HG02840 (cell line): ENCODE measurements around the gene IMPA2.

Experiments used
- ATAC-seq: cut with Tn5 transposase; IDR thresholded peaks from one replicate; pipeline ENCODE4 v1.9.1; 2021; ENCODE audit warnings: mild to moderate bottlenecking, moderate library complexity, moderate number of reproducible peaks; ENCODE audit not compliant: unreplicated experiment, low FRiP score

The IMPA2 gene

GRCh38 chr18:12005538-12006487 lies 24.5 kb downstream of the IMPA2 start:
- no peak for ATAC-seq

- ATAC-seq = no peak
Measured at GRCh38 chr18:12006488-12006840, 25.2 kb downstream of the IMPA2 start.

GRCh38 chr18:12007063-12007462 lies 25.8 kb downstream of the IMPA2 start:
- ATAC-seq = no peak

GRCh38 chr18:12008181-12008767 lies 27.0 kb downstream of the IMPA2 start:
- no peak for ATAC-seq

- ATAC-seq = no peak
Measured at GRCh38 chr18:12008842-12009580, 27.7 kb downstream of the IMPA2 start.

GRCh38 chr18:12009581-12010140 lies 28.4 kb downstream of the IMPA2 start:
- no peak for ATAC-seq

- no peak for ATAC-seq
Measured at GRCh38 chr18:12010187-12010802, 29.0 kb downstream of the IMPA2 start.

- ATAC-seq = no peak
Measured at GRCh38 chr18:12011199-12011956, 30.1 kb downstream of the IMPA2 start.

GRCh38 chr18:12011957-12012549 lies 30.7 kb downstream of the IMPA2 start:
- no peak for ATAC-seq

GRCh38 chr18:12012697-12013096 lies 31.4 kb downstream of the IMPA2 start:
- no peak for ATAC-seq

- no peak for ATAC-seq
Measured at GRCh38 chr18:12013186-12013916, 32.0 kb downstream of the IMPA2 start.

GRCh38 chr18:12014086-12014485 lies 32.8 kb downstream of the IMPA2 start:
- ATAC-seq = no peak

- no peak for ATAC-seq
Measured at GRCh38 chr18:12014521-12015415, 33.5 kb downstream of the IMPA2 start.

- no peak for ATAC-seq
Measured at GRCh38 chr18:12015416-12016062, 34.2 kb downstream of the IMPA2 start.

GRCh38 chr18:12017081-12017480 lies 35.8 kb downstream of the IMPA2 start:
- no peak for ATAC-seq

- no peak for ATAC-seq
Measured at GRCh38 chr18:12018861-12019260, 37.6 kb downstream of the IMPA2 start.

GRCh38 chr18:12021077-12021476 lies 39.8 kb downstream of the IMPA2 start:
- ATAC-seq = no peak
